Panc1 (cell line): ENCODE data around the gene SLC7A9. TPM values are rescaled to one million over a fixed set of nuclear protein-coding genes. Genes with fewer than 3 reads are reported as not detected.

ENCODE experiments used
- ATAC-seq: fragments of 200-7000 bp; cut with Tn5 transposase; 2 replicates; pipeline ENCODE4 v1.9.1; 2020; ENCODE audit warnings: mild to moderate bottlenecking, moderate library complexity
- BruUV-seq: library from RNA; stranded (reverse); fragments of 400-500 nt; replicated peaks from 2 replicates; lab custom pipeline; 2021; lab: Mats Ljungman, UMichigan
- CTCF ChIA-PET: fragments of 300-600 bp; sonication (Branson Sonifier 250); formaldehyde crosslinking; loops from one replicate; lab custom pipeline; 2022; ENCODE audit warnings: antibody characterized with exemption; lab: Charles Lee
- POLR2A ChIA-PET: fragments of 300-600 bp; sonication (Branson Sonifier 250); formaldehyde crosslinking; loops from one replicate; lab custom pipeline; 2022; ENCODE audit warnings: antibody characterized with exemption; lab: Charles Lee
- DNase-seq: peaks from one replicate; pipeline ENCODE4 v3.0.0-alpha.2; 2010; ENCODE audit warnings: low read depth, low spot score
- H3K27ac ChIP-seq: 2 replicates; pipeline ENCODE4 v1.5.1; 2011; ENCODE audit warnings: mild to moderate bottlenecking, low read length, inconsistent platforms
- H3K27me3 ChIP-seq: fragments of 200-500 bp; sonication (Bioruptor generic); 2 replicates; pipeline ENCODE4 v1.6.0; 2014; ENCODE audit warnings: low read length, inconsistent platforms; ENCODE audit not compliant: control insufficient read depth, insufficient read depth
- H3K36me3 ChIP-seq: fragments of 200-500 bp; sonication (Bioruptor generic); 2 replicates; pipeline ENCODE4 v1.5.1; 2014; ENCODE audit warnings: inconsistent platforms, mild to moderate bottlenecking, low read length, moderate library complexity; ENCODE audit not compliant: control insufficient read depth, insufficient read depth
- H3K4me1 ChIP-seq: 2 replicates; pipeline ENCODE4 v1.5.1; 2011; ENCODE audit warnings: inconsistent platforms, mild to moderate bottlenecking, low read length, moderate library complexity; ENCODE audit not compliant: control insufficient read depth, insufficient read depth
- H3K4me3 ChIP-seq, 2 experiments: 2 replicates each; pipeline ENCODE4 v1.5.1; 2011 to 2012; ENCODE audit warnings: low read depth in 2 of 2, low read length in 2 of 2, mild to moderate bottlenecking in 2 of 2, inconsistent platforms in 1 of 2, moderate library complexity in 1 of 2
- H3K9me3 ChIP-seq: fragments of 200-500 bp; sonication (Bioruptor generic); 2 replicates; pipeline ENCODE4 v1.5.1; 2014; ENCODE audit warnings: low read depth, mild to moderate bottlenecking, inconsistent platforms, low read length, moderate library complexity; ENCODE audit not compliant: control insufficient read depth, insufficient read depth
- POLR2AphosphoS5 ChIP-seq: IDR thresholded peaks from 2 replicates; pipeline ENCODE4 v1.6.1; 2012; ENCODE audit warnings: mild to moderate bottlenecking, low read depth, low read length, moderate library complexity
- SIN3A ChIP-seq: IDR thresholded peaks from 2 replicates; pipeline ENCODE4 v1.6.1; 2012; ENCODE audit warnings: low read depth, mild to moderate bottlenecking, low read length, moderate library complexity, borderline replicate concordance; ENCODE audit not compliant: insufficient read depth
- TCF7L2 ChIP-seq: IDR thresholded peaks from 2 replicates; pipeline ENCODE4 v1.6.1; 2011; ENCODE audit warnings: mild to moderate bottlenecking, low read depth, low read length, inconsistent platforms
- in situ Hi-C: cut with HindIII; loops from 2 replicates; pipeline ENCODE4 v1.10.0; 2016; ENCODE audit warnings: low sequenced_read_pairs, low pct_unique_long_range_greater_than_20kb
- intact Hi-C: fragments of 100-400 bp; cut with micrococcal nuclease; formaldehyde crosslinking; loops from one replicate; pipeline ENCODE4 v1.10.0; 2022; ENCODE audit not compliant: unreplicated experiment
- total RNA-seq: library from RNA; stranded (reverse); gene quantifications from one replicate; pipeline ENCODE4 v1.2.1, GENCODE V29; 2021; ENCODE audit not compliant: unreplicated experiment
- TF ChIP-seq, protein P1 (sequence below), 2 experiments: IDR thresholded peaks; 2 replicates each; pipeline ENCODE4 v1.6.1; 2011 to 2012; ENCODE audit warnings: low read depth in 2 of 2, control low read depth in 1 of 2, low read length in 1 of 2, mild to moderate bottlenecking in 1 of 2, moderate library complexity in 1 of 2; ENCODE audit not compliant: insufficient read depth in 1 of 2
- TF ChIP-seq, protein P2 (sequence below): fragments of 450-650 bp; IDR thresholded peaks from 2 replicates; pipeline ENCODE4 v1.5.1; 2017; ENCODE audit warnings: mild to moderate bottlenecking

Gene SLC7A9
- total RNA-seq, 1 experiment from 2014 or later = 0.28 TPM

DNA sequence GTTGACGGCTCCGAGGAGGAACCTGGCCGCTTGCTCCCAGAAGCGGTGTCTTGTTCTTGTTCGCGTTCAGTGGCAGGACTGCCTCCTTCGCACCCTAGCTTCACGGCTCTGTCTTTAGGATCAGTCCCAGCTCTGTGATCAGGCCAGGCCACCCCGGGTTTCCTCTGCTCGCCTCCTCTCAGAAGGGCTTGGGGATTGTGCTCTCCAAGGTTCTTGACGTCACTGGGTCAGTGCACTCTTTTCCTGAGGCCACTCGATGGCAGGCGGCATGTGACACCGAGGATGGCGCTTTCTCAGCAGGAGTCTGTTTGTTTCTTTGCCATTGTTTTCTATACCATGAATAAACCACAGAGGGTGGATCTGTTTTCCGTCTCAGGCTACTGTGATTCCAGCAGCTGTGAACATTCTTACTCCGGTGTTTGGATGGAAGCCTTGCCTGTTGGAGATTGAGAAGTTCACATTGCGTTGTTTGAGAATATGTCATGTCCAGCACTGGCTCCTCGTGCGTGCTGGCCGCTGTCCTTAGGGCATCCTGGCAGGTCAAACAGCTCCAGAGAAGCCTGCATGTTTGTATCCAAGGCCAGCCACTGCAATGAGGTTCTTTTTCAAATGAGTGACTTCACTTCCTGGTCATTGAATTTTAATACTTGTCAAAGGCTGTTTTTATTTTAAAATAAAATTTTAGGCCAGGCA, 44.5 kb downstream of the SLC7A9 start:
- no peak for DNase-seq
- no peak overlapping the region for H3K27ac ChIP-seq
- intact Hi-C loops (no loop called here), in situ Hi-C loops (no loop called here)
- ChIA-PET CTCF (no interaction called here), POLR2A (no interaction called here)
- no peaks in the 10 kb centered on the region for H3K9me3 ChIP-seq
- no peak overlapping the region for H3K4me3 ChIP-seq
- ATAC-seq = no peak
- BruUV-seq = no TSS peak
- no peaks in the 10 kb centered on the region for H3K36me3 ChIP-seq
- H3K27me3 ChIP-seq = no peaks in the 10 kb centered on the region
- H3K4me1 ChIP-seq = no peaks in the 10 kb centered on the region
- TF ChIP-seq, protein P1, sequence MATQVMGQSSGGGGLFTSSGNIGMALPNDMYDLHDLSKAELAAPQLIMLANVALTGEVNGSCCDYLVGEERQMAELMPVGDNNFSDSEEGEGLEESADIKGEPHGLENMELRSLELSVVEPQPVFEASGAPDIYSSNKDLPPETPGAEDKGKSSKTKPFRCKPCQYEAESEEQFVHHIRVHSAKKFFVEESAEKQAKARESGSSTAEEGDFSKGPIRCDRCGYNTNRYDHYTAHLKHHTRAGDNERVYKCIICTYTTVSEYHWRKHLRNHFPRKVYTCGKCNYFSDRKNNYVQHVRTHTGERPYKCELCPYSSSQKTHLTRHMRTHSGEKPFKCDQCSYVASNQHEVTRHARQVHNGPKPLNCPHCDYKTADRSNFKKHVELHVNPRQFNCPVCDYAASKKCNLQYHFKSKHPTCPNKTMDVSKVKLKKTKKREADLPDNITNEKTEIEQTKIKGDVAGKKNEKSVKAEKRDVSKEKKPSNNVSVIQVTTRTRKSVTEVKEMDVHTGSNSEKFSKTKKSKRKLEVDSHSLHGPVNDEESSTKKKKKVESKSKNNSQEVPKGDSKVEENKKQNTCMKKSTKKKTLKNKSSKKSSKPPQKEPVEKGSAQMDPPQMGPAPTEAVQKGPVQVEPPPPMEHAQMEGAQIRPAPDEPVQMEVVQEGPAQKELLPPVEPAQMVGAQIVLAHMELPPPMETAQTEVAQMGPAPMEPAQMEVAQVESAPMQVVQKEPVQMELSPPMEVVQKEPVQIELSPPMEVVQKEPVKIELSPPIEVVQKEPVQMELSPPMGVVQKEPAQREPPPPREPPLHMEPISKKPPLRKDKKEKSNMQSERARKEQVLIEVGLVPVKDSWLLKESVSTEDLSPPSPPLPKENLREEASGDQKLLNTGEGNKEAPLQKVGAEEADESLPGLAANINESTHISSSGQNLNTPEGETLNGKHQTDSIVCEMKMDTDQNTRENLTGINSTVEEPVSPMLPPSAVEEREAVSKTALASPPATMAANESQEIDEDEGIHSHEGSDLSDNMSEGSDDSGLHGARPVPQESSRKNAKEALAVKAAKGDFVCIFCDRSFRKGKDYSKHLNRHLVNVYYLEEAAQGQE (IDR thresholded peaks at IDR 0.05; ENCODE audit: insufficient read depth in 1 of 2, low read depth in 2 of 2, low read length in 1 of 2) = no peak
- TF ChIP-seq, protein P2, sequence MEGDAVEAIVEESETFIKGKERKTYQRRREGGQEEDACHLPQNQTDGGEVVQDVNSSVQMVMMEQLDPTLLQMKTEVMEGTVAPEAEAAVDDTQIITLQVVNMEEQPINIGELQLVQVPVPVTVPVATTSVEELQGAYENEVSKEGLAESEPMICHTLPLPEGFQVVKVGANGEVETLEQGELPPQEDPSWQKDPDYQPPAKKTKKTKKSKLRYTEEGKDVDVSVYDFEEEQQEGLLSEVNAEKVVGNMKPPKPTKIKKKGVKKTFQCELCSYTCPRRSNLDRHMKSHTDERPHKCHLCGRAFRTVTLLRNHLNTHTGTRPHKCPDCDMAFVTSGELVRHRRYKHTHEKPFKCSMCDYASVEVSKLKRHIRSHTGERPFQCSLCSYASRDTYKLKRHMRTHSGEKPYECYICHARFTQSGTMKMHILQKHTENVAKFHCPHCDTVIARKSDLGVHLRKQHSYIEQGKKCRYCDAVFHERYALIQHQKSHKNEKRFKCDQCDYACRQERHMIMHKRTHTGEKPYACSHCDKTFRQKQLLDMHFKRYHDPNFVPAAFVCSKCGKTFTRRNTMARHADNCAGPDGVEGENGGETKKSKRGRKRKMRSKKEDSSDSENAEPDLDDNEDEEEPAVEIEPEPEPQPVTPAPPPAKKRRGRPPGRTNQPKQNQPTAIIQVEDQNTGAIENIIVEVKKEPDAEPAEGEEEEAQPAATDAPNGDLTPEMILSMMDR = no peak

DNA sequence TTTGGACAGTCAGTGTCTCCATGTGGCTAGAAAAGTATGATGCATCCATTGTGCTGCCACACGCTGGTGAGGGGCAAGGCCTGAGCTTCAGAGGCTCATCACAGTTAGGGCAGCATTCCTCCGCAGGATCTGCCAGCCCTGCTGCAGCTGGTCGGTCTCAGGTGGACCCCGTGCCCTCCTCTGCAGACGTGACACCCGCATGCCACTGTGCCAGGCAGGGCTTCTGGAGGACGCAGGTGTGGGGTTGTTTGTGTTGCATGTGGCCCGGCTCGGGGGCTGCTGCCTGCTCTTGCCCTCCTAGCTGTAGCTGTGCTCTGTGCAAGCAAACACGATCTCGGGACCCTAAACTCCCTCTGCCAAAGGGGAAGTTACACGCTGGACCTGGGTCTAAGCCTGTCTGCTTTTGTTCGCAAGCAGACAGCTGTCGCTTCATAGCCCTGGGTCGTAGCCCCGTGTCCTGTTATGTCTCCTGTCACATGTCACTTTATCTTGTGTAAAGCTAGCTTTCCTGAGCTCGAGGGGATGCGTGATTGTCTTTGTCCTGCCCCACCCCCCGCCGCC, 45.3 kb downstream of the SLC7A9 start:
- BruUV-seq = no TSS peak
- no peak for DNase-seq
- TF ChIP-seq SIN3A (no peak), TCF7L2 (no peak), POLR2AphosphoS5 (no peak)
- TF ChIP-seq, protein P1 (IDR thresholded peaks at IDR 0.05; ENCODE audit: insufficient read depth in 1 of 2, low read depth in 2 of 2, low read length in 1 of 2) = no peak
- TF ChIP-seq, protein P2 = no peak
- no peaks in the 10 kb centered on the region for H3K9me3 ChIP-seq
- H3K27me3 ChIP-seq = no peaks in the 10 kb centered on the region
- intact Hi-C loops = no loop called here
- H3K36me3 ChIP-seq = no peaks in the 10 kb centered on the region
- ATAC-seq = peak; percentile 23; the same call in 1 of the 2 replicates
- H3K4me1 ChIP-seq = no peaks in the 10 kb centered on the region
- in situ Hi-C loops = no loop called here
- CTCF ChIA-PET = interaction anchor here (0.6 kb wide), 1 partner anchor 68 kb away, joined by 5 read pairs; no protein-coding TSS in a partner anchor
- no peak overlapping the region for H3K4me3 ChIP-seq
- no peak overlapping the region for H3K27ac ChIP-seq
- POLR2A ChIA-PET = no interaction called here
